SK-N-SH (cell line): Measurements from ENCODE around the gene CDRT15. TPM values are rescaled to one million over a fixed set of nuclear protein-coding genes. Genes with fewer than 3 reads are reported as not detected.

Source experiments
- CTCF ChIA-PET: fragments of 300-600, 350-600 bp; formaldehyde crosslinking; extraction: SDS; loops from one replicate; lab custom pipeline; 2021; lab: Yijun Ruan, JAX
- POLR2A ChIA-PET: fragments of 350-600 bp; sonication (Branson Sonifier 250); formaldehyde crosslinking; extraction: SDS; loops from one replicate; lab custom pipeline; 2020; ENCODE audit warnings: antibody characterized with exemption, inconsistent platforms; lab: Yijun Ruan, JAX
- DNase-seq: peaks from one replicate; pipeline ENCODE4 v3.0.0; 2012
- H2AFZ ChIP-seq: fragments of 200-600 bp; sonication (generic); 2 replicates; pipeline ENCODE4 v1.8.1; 2016; ENCODE audit warnings: antibody characterized with exemption, mild to moderate bottlenecking, low read depth
- H3F3A ChIP-seq: fragments of 200-600 bp; sonication (generic); replicated peaks from 2 replicates; pipeline ENCODE3; 2016; ENCODE audit warnings: antibody characterized with exemption, mild to moderate bottlenecking; ENCODE audit not compliant: insufficient read depth
- H3K27ac ChIP-seq, 2 experiments: fragments of 200-500 bp in 1 of 2; fragments of 200-600 bp in 1 of 2; sonication (Bioruptor generic) in 1 of 2; sonication (generic), shearing (Covaris generic) in 1 of 2; 2 replicates each; pipeline versions ENCODE4 v1.5.1 to v1.6.1; 2014 to 2016; ENCODE audit warnings: low read depth in 2 of 2, inconsistent platforms in 1 of 2, low read length in 1 of 2, mild to moderate bottlenecking in 1 of 2, mixed read lengths in 1 of 2
- H3K27me3 ChIP-seq: fragments of 200-600 bp; sonication (generic), shearing (Covaris generic); 2 replicates; pipeline ENCODE4 v1.6.1; 2016; ENCODE audit warnings: mixed run types; ENCODE audit not compliant: insufficient read depth
- H3K36me3 ChIP-seq, 2 experiments: fragments of 200-500 bp in 1 of 2; fragments of 200-600 bp in 1 of 2; sonication (Bioruptor generic) in 1 of 2; sonication (generic) in 1 of 2; replicated peaks in 1 of 2; 2 replicates each; pipeline versions ENCODE3 to v1.5.1; 2014 to 2016; ENCODE audit warnings: low read length in 1 of 2, mild to moderate bottlenecking in 1 of 2; ENCODE audit not compliant: insufficient read depth in 2 of 2, control insufficient read depth in 1 of 2
- H3K4me1 ChIP-seq, 2 experiments: fragments of 200-500 bp in 1 of 2; fragments of 200-600 bp in 1 of 2; sonication (Bioruptor generic) in 1 of 2; sonication (generic), shearing (Covaris generic) in 1 of 2; 2 replicates each; pipeline versions ENCODE4 v1.5.1 to v1.6.1; 2014 to 2016; ENCODE audit warnings: low read depth in 1 of 2, low read length in 1 of 2, mixed run types in 1 of 2; ENCODE audit not compliant: insufficient read depth in 2 of 2, control insufficient read depth in 1 of 2
- H3K4me2 ChIP-seq: fragments of 200-600 bp; sonication (generic), shearing (Covaris generic); 2 replicates; pipeline ENCODE4 v1.6.1; 2017; ENCODE audit warnings: mixed run types
- H3K4me3 ChIP-seq, 2 experiments: fragments of 200-500 bp in 1 of 2; fragments of 200-600 bp in 1 of 2; sonication (Bioruptor generic) in 1 of 2; sonication (generic), shearing (Covaris generic) in 1 of 2; 2 replicates each; pipeline versions ENCODE4 v1.5.1 to v1.8.1; 2014 to 2016; ENCODE audit warnings: low read depth in 2 of 2, inconsistent platforms in 1 of 2, low read length in 1 of 2, mild to moderate bottlenecking in 1 of 2, mixed read lengths in 1 of 2, moderate library complexity in 1 of 2
- H3K79me2 ChIP-seq: fragments of 200-600 bp; sonication (generic); 2 replicates; pipeline ENCODE4 v1.8.1; 2017; ENCODE audit warnings: mild to moderate bottlenecking; ENCODE audit not compliant: insufficient read depth
- H3K9ac ChIP-seq: fragments of 200-600 bp; sonication (generic); 2 replicates; pipeline ENCODE4 v1.6.1; 2017; ENCODE audit warnings: mixed run types
- H3K9me2 ChIP-seq: fragments of 200-600 bp; sonication (generic); 2 replicates; pipeline ENCODE4 v1.6.1; 2017; ENCODE audit warnings: mixed run types
- H3K9me3 ChIP-seq: fragments of 200-600 bp; sonication (generic); 2 replicates; pipeline ENCODE4 v1.6.1; 2017; ENCODE audit warnings: mixed run types, mild to moderate bottlenecking, moderate library complexity
- H4K20me1 ChIP-seq: fragments of 200-600 bp; sonication (generic); 2 replicates; pipeline ENCODE4 v1.6.1; 2017; ENCODE audit warnings: mild to moderate bottlenecking, mixed run types; ENCODE audit not compliant: insufficient read depth
- EP300 ChIP-seq, 2 experiments: IDR thresholded peaks; 2 replicates each; pipeline versions ENCODE4 v1.4.0 to v1.6.1; 2012; ENCODE audit warnings: borderline replicate concordance in 1 of 2, low read depth in 1 of 2, low read length in 1 of 2
- EZH2phosphoT487 ChIP-seq: fragments of 200-600 bp; sonication (generic); IDR thresholded peaks from 2 replicates; pipeline ENCODE4 v1.6.1; 2017; ENCODE audit warnings: low read depth, mixed run types, mild to moderate bottlenecking, antibody characterized with exemption, moderate library complexity, borderline replicate concordance
- FOXM1 ChIP-seq: IDR thresholded peaks from 2 replicates; pipeline ENCODE4 v1.4.0; 2012; ENCODE audit warnings: low read depth, mild to moderate bottlenecking
- JUND ChIP-seq: IDR thresholded peaks from 2 replicates; pipeline ENCODE4 v1.4.0; 2012
- MEF2A ChIP-seq: IDR thresholded peaks from 2 replicates; pipeline ENCODE4 v1.4.0; 2012; ENCODE audit warnings: low read depth, borderline replicate concordance
- MXI1 ChIP-seq: IDR thresholded peaks from 2 replicates; pipeline ENCODE4 v1.6.1; 2012; ENCODE audit warnings: mild to moderate bottlenecking, low read depth, low read length, improper control_type of control experiment
- RFX5 ChIP-seq: IDR thresholded peaks from 2 replicates; pipeline ENCODE4 v1.6.1; 2012; ENCODE audit warnings: mild to moderate bottlenecking, improper control_type of control experiment, low read length
- SIN3A ChIP-seq: IDR thresholded peaks from 2 replicates; pipeline ENCODE4 v1.6.1; 2012; ENCODE audit warnings: low read depth, mild to moderate bottlenecking, low read length, moderate library complexity, borderline replicate concordance
- YY1 ChIP-seq: IDR thresholded peaks from 2 replicates; pipeline ENCODE4 v1.4.0; 2012; ENCODE audit warnings: low read depth, mild to moderate bottlenecking
- WGBS: methylation state at CpG from one replicate; pipeline ENCODE4 v1.1.6; 2017; ENCODE audit warnings: low lambda C conversion rate; 5-methylcytosine and 5-hydroxymethylcytosine counted together
- polyA plus RNA-seq, 3 experiments: library from polyadenylated mRNA; depleted of rRNA; stranded (reverse); fragments of >200 nt; gene quantifications; 2 replicates each; pipeline ENCODE4 v1.2.3, GENCODE V29; 2012
- TF ChIP-seq, protein P1 (sequence below): fragments of 150-350 bp; IDR thresholded peaks from 2 replicates; pipeline ENCODE4 v1.6.1; 2017; ENCODE audit warnings: antibody characterized with exemption, low read length, low read depth, borderline replicate concordance
- TF ChIP-seq, protein P2 (sequence below): IDR thresholded peaks from 2 replicates; pipeline ENCODE4 v1.4.0; 2012; ENCODE audit warnings: low read depth
- TF ChIP-seq, protein P3 (sequence below): fragments of 150-350 bp; IDR thresholded peaks from 2 replicates; pipeline ENCODE4 v1.6.1; 2016; ENCODE audit warnings: mild to moderate bottlenecking, low read depth, low read length

Gene CDRT15
- polyA plus RNA-seq, 1 of the 3 experiments (the other 2 are of a cell fraction), result not detected

DNA sequence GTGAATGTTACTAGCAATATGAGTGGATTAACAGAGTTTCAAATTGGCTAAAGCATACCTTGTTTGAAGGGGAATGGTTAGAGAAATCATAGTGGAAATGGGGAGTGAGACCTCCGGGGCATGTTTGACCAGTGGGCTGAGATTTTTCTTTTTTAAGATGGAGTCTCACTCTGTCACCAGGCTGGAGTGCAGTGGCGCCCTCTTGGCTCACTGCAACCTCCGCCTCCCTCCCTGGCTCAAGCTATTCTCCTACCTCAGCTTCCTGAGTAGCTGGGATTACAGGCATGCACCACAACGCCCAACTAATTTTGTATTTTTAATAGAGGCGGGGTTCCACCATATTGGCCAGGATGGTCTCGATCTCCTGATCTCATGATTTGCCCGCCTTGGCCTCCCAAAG, 9.6 kb downstream of the CDRT15 start:
- TF ChIP-seq, protein P1, sequence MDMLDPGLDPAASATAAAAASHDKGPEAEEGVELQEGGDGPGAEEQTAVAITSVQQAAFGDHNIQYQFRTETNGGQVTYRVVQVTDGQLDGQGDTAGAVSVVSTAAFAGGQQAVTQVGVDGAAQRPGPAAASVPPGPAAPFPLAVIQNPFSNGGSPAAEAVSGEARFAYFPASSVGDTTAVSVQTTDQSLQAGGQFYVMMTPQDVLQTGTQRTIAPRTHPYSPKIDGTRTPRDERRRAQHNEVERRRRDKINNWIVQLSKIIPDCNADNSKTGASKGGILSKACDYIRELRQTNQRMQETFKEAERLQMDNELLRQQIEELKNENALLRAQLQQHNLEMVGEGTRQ, result no peak
- TF ChIP-seq RFX5 (no peak), YY1 (no peak), EZH2phosphoT487 (no peak), FOXM1 (no peak), SIN3A (no peak), MXI1 (no peak), JUND (no peak), MEF2A (no peak)
- TF ChIP-seq, protein P2, sequence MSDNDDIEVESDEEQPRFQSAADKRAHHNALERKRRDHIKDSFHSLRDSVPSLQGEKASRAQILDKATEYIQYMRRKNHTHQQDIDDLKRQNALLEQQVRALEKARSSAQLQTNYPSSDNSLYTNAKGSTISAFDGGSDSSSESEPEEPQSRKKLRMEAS, result no peak
- Histone ChIP-seq H2AFZ (no peak overlapping the region), H3K79me2 (no peaks in the 10 kb centered on the region), H3K4me3 (no peak overlapping the region), H3K27me3 (no peaks in the 10 kb centered on the region), H4K20me1 (no peaks in the 10 kb centered on the region), H3K36me3 (no peaks in the 10 kb centered on the region), H3K9me3 (no peaks in the 10 kb centered on the region), H3K27ac (no peak overlapping the region), H3K4me1 (no peaks in the 10 kb centered on the region), H3F3A (no peaks in the 10 kb centered on the region), H3K9ac (no peak overlapping the region), H3K9me2 (no peaks in the 10 kb centered on the region), H3K4me2 (no peak overlapping the region)
- DNase-seq, result no peak
- CTCF ChIA-PET, result no interaction called here
- WGBS, result 76% methylated on average over 7 of the region's 7 CpGs
- POLR2A ChIA-PET, result no interaction called here

DNA sequence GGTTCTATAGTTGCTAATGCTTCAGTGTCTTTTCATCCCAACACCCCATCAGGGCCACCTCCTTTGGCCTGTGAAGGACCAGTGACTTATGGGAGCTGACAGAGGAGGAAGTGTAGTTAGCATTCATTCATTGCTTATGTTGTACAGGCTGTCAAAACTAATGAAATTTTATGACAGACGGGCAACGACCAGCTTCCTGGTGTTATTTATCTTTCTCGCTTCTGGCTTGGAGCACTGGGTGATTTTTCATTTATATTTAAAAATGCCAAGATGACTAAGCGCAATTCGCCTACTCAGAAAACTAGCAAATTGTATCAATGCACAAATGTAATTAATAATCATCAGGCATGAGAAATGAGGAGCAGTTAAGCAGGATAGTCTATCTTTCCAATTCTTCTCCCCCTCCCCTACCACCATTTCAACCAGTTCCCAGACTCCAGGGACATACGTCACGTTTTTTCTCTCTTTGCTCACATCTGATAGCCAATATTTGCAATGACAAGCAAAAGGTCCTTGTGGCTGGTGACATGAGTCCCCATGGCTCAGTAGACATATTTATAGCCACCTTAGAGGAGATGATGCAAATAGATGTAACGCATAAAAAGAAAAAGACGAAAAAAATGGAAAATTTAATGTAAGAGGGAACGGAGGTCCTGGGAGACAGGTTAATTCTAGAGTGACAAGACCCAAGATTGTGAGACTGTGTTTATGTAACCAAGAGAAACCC, 11.2 kb downstream of the CDRT15 start:
- Histone ChIP-seq H3K27ac (no peak overlapping the region), H3K36me3 (no peaks in the 10 kb centered on the region), H3K9me2 (no peaks in the 10 kb centered on the region), H3K27me3 (no peaks in the 10 kb centered on the region), H3K4me3 (no peak overlapping the region), H3K79me2 (no peaks in the 10 kb centered on the region), H3K9ac (no peak overlapping the region), H3K4me2 (no peak overlapping the region), H4K20me1 (no peaks in the 10 kb centered on the region), H2AFZ (no peak overlapping the region), H3K4me1 (no peaks in the 10 kb centered on the region), H3F3A (no peaks in the 10 kb centered on the region), H3K9me3 (no peaks in the 10 kb centered on the region)
- ChIA-PET POLR2A (no interaction called here), CTCF (no interaction called here)
- no peak for DNase-seq
- 81% methylated on average over 10 of the region's 10 CpGs for WGBS
- TF ChIP-seq, protein P3, sequence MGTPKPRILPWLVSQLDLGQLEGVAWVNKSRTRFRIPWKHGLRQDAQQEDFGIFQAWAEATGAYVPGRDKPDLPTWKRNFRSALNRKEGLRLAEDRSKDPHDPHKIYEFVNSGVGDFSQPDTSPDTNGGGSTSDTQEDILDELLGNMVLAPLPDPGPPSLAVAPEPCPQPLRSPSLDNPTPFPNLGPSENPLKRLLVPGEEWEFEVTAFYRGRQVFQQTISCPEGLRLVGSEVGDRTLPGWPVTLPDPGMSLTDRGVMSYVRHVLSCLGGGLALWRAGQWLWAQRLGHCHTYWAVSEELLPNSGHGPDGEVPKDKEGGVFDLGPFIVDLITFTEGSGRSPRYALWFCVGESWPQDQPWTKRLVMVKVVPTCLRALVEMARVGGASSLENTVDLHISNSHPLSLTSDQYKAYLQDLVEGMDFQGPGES, result no peak
- no peak for TF ChIP-seq EP300 (IDR thresholded peaks at IDR 0.05; ENCODE audit: borderline replicate concordance in 1 of 2, low read depth in 1 of 2, low read length in 1 of 2)
